ENCODE data around the gene PFKFB3.

GRCh38 chr10:6204341-6205191, 1.8 kb downstream of the PFKFB3 start:
- TF ChIP-seq CTCF (IDR thresholded peaks at IDR 0.05), result no peak
- no peak for TF ChIP-seq POLR2A (IDR thresholded peaks at IDR 0.05)
